ENCODE data around the gene SIPA1L3.

DNA sequence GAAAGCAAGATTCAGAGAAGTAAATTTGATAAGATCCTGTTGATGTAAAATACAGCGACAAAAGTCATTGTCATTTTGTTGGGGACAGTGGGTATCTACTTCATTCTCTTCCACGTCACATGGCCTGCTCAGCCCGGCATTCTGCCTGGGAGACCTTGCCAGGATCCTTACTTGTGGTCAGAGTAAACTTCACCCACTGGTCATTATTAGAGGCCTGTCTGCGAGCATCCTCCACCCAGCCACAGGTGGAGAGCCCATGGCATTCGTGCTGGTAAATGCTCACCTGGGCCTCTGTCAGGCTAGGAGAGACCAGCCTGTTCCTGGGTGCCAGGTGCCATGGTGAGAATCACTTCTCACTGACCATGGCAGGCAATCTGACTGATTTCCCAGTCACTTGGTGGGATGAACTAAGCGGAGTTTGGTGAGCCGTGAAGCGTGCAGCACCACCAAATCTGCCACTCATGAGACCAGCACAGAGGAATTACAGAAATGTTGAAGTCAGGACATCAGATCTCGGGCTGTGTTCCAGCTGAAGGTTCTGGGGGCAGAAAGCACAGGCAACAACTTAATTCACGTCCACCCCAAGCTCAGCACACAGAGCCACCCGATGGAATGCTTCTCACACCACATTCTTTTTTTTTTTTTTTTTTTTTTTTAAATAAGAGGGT is 107.0 kb downstream of the SIPA1L3 start:
- TF ChIP-seq, protein P1, sequence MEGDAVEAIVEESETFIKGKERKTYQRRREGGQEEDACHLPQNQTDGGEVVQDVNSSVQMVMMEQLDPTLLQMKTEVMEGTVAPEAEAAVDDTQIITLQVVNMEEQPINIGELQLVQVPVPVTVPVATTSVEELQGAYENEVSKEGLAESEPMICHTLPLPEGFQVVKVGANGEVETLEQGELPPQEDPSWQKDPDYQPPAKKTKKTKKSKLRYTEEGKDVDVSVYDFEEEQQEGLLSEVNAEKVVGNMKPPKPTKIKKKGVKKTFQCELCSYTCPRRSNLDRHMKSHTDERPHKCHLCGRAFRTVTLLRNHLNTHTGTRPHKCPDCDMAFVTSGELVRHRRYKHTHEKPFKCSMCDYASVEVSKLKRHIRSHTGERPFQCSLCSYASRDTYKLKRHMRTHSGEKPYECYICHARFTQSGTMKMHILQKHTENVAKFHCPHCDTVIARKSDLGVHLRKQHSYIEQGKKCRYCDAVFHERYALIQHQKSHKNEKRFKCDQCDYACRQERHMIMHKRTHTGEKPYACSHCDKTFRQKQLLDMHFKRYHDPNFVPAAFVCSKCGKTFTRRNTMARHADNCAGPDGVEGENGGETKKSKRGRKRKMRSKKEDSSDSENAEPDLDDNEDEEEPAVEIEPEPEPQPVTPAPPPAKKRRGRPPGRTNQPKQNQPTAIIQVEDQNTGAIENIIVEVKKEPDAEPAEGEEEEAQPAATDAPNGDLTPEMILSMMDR (conservative IDR thresholded peaks at IDR 0.05; ENCODE audit: low read depth, low read length), result no peak
- no peak for TF ChIP-seq EZH2 (IDR thresholded peaks at IDR 0.05; ENCODE audit: borderline replicate concordance, low read depth, low read length, poor library complexity, severe bottlenecking)

Measured in A673 (cell line).